Umbilical cord (tissue), 2 donors: ENCODE data around the gene BMPR2. TPM values are rescaled to one million over a fixed set of nuclear protein-coding genes. Genes with fewer than 3 reads are reported as not detected.
"Not testable (repeated sequence)": the region's sequence is repeated elsewhere in the genome, so short reads cannot be mapped to it uniquely, and the experiment has no call there.

Source experiments
- DNase-seq: peaks from one replicate; pipeline ENCODE4 v3.0.0-alpha.2; 2015; ENCODE audit warnings: low spot score
- total RNA-seq: library from RNA; depleted of rRNA; stranded (reverse); fragments of >200 nt; gene quantifications from one replicate; pipeline ENCODE4 v1.2.3, GENCODE V29; 2014; ENCODE audit warnings: low replicate concordance; ENCODE audit not compliant: insufficient read depth

Gene BMPR2
- total RNA-seq, 1 donor from 2014 or later, result 37.6 TPM

DNA sequence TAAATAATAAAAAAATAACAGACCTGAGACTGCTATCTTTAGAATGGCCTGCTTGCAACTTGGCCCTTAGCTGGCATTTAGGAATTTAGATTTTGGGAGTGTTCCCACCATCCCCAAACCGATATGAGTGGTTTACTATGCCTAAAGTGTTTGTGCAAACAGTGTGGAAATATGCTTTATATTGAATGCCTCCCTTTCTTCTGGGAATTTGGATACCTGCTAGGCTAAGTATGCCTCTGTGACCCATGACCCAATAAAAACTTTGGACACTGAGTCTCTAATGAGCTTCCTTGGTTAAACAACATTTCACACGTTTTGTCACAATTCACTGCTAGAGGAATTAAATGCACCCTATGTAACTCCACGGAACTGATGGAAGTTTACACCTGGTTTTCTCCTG, 73.2 kb downstream of the BMPR2 start:
- DNase-seq, result no peak

DNA sequence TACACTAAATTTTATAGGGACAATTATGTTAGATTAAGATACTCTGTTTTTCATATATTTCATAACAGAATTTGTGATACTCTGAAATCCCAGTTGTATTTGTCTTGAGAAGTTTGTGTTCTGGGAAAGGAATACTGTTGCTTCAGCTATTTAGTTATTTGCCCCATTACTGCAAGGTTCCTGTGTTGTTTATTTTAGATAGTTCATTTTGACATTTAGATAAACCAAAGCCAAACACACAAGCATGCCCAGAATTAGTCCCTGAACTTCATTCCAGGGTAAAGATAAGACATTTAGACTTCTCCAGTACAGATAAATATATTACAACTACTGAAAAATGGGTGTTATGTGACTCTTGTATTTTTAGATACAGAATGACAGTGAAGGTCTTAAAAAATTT, 74.7 kb downstream of the BMPR2 start:
- DNase-seq, result peak; percentile 33

DNA sequence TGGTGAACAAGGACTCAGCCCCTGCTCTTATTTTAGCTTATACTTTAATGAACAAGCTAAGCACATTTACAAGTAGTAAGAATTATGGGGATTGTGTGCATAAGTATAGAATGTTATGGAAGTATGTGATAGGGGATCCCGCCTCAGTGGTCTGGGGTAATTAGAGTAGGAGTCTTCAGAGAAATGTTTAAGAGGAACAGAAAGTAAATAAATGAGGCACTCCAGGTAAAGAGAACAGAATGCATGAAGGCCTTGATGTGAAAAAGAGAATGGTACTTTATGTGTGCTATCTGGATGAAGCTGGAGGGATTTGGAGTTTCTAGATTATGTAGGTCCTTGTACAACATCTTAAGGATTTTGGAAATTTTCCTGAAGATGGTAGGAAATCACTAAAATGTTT, 76.6 kb downstream of the BMPR2 start:
- no peak for DNase-seq

DNA sequence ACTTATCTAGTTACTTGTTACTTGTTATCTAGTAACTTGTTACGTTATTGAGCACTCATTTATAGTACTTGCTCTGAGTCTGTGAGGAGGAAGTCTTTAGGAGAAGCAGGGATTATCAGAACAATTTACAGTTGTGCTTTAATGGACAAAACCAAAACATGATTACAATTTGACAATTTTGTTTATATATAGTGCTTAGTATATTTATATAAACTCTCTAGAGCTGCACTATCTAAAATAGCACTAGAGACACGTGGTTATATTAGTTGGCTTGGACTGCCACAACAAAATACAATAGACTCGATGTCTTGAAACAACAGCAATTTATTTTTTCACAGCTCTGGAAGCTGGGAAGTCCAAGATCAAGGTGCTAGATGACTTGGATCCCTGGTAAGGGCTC, 78.4 kb downstream of the BMPR2 start:
- no peak for DNase-seq

DNA sequence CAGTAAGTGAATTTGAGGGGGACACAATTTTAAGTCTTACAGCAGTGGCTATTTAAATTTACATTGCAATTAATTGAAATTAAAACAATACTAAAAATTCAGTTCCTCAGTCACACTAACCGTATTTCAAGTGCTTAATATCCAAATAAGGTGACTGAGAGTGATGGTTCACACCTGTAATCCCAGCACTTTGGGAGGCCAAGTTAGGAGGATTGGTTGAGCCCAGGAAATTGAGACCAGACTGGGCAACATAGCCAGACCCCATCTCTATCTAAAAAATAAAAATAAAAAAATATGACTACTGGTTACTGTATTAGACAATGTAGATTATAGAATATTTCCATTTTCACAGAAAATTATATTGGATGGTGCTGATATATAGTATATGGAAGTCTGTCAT, 79.0 kb downstream of the BMPR2 start:
- DNase-seq, result no peak

DNA sequence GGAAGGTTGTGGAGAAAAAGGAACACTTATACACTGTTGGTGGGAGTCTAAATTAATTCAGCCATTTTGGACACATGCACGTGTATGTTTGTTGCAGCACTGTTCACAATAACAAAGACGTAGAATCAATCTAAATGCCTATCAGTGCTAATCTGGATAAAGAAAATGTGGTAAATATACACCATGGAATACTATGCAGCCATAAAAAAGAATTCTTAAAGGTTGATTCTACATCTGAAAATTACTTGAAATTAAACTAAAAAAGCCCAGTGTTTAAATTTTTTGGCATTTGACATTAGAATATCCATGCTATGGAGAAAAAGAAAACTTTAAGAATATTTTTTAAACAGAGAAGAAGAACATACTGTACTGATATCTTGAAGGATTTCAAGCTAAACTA, 84.0 kb downstream of the BMPR2 start:
- no peak for DNase-seq

DNA sequence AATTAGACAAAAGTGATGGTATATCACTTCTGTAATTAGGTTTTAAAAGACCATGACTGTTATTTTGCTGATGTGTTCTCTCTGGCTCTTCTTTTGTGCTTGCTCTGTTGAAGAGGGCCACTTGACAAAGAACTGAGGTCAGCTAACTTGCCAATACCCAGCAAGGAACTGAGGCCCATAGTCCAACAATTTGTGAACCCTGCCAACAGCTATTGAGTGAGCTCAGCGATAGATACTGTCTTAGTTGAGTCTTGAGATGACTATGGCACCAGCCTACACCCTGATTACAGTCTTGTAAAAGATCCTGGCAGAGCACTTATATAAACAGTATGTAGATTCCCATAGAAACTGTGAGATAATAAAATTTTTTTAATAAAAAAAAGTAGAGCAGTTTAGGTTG, 103.0 kb downstream of the BMPR2 start:
- DNase-seq, result no peak

DNA sequence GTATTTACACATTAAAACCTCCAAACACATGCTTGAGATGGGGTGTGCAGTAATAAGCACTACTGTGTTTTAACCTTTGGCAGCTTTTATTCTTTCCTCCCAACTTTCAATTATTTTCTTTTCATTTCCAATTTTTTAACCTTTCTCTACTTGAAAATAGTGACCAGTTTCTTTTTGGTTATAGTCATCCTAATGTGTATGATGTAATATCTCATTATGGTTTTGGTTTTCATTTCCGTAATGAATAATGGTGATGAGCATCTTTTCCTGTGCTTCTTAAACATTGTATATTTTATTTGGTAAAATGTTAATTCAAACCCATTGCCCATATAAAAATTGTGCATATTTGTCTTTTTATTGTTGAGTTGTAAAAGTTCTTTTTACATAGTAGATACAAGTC, 103.5 kb downstream of the BMPR2 start:
- DNase-seq, result no peak

DNA sequence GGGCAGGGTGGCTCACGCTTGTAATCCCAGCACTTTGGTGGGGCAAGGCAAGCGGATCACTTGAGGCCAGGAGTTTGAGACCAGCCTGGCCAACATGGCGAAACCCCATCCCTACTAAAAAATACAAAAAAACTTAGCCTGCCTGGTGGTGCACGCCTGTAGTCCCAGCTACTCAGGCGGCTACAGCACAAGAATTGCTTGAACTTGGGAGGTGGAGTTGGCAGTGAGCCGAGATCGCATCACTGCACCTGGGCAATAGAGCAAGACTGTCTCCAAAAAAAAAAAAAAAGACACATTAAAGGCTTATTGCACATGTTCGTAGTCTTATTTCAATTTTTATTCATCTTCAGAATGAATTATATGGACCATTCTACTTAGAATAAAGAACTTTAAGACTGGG, 110.2 kb downstream of the BMPR2 start:
- DNase-seq, result no peak

DNA sequence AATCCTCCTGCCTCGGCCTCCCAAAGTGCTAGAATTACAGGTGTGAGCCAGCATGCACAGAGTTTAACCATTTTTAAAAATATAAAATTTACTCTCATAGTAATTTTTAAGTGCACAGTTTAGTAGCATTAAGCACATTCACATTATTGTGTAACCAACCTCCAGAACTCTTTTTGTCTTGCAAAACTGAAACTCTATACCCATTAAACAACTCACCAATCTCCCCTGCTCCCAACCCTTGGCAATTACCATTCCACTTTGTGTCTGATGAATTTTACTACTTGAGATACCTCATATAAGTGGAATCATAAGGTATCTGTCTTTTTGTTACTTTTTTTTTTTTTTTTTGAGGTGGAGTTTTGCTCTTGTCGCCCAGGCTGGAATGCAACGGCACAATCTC, 112.5 kb downstream of the BMPR2 start:
- DNase-seq, result no peak

DNA sequence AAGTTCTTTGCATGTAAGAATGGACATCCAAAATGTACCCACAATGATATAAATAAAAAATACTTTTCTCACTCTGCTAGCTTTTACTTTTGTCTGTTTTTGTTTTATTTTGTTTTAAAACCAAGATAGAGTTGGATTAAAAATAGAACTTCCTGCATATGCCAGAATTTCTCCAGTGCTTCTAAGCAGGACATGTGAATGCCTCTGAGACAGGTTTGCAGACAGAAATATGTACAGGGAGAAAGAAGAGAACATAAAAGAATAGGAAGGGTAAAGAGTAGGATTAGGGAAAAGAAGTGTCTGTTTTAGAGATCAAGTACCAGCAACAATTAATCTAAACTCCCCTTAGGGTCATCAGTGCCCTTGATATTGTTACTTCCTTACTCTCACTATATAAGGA, 114.4 kb downstream of the BMPR2 start:
- no peak for DNase-seq

DNA sequence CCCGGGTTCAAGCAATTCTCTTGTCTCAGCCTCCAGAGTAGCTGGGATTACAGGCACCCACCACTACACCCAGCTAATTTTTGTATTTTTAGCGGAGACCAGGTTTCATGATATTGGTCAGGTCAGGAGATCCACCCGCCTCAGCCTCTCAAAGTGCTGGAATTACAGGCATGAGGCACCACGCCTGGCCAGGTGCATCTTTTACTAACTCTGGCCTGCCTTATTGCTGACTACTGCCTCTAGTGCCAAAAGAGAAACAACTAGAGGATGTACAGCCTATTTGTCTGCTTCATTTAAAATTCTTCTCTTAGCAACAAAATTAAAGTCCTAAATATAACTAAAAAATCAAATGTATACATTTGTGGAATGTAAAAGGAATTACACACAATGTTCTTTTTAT, 115.4 kb downstream of the BMPR2 start:
- no peak for DNase-seq

DNA sequence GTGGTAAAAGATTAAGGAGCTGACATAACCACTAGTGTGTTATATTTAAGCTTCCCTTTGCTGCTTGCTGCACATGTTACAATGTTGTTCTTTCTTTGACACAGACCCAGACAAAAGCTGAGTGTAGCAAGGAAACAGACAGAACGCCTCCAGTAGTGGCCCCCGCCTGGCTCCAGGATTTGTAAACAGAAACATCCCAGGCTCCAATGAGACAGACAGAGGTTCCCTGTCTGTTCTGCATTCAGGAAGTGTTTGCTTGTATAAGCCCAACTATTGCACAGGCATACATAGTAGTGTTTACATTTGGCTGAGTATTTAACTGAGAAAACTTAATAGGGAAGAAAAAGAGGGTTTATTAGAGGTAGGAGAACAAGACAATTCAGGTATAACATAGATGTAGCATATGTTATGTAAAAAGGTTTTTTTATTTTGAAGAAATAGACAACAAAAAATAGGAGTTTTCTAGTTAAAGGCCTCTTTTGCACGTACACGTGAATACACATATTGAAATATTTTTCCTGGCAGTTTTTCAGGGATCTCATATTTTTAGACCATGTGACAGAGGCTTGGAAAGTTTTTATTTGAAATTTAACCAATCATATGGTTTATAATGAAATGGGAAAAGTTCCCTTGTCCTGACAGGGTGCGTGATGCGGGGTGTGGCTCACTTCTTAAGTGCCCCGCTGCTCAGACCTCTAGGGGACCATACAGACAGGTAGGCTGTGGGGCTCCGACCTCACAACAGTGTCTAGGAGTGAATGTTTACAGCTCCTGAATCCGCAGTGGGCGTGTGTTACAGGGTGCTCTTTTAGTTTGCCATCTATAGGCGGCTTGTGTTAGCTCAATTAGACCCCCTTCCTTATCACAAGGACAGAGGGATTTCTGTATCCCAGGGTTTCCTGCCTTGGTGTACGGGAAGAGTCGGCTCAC, 118.4 kb downstream of the BMPR2 start:
- DNase-seq, result peak; percentile 42

DNA sequence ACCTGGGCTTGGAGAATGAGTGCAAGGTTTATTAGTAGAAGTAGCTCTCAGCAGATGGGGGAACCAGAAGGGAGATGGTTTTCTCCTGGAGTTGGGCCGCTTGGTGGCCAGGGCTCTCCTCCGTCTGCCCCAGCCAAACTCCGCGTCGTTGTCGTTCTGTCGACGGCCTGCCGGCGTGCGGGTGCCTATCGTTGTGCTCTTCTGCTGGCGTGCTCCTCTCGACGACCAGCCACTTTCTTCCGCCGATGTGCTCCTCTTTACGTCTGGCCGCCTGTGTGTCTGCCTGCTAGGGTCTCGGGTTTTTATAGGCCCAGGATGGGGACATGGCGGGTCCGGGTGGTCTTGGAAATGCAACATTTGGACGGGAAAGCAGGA, 119.1 kb downstream of the BMPR2 start:
- no peak for DNase-seq

DNA sequence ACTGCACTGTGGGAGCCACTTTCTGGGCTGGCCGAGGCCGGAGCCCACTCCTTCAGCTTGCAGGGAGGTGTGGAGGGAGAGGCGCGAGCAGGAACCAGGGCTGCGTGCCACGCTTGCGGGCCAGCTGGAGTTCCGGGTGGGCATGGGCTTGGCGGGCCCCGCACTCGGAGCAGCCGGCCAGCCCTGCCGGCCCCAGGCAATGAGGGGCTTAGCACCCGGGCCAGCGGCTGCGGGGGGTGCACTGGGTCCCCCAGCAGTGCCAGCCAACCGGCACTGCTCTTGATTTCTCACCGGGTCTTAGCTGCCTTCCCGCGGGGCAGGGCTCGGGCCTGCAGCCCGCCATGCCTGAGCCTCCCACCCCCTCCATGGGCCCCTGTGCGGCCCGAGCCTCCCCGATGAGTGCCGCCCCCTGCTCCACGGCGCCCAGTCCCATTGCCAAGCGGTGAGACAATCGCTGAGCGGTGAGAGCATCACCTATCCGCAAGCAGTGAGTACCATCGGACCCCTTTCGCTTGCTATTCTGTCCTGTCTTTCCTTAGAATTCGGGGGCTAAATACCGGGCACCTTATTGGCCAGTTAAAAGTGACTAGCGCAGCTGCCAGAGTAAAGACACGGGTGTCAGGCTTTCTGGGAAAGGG, 120.8 kb downstream of the BMPR2 start:
- not testable (repeated sequence) for DNase-seq

DNA sequence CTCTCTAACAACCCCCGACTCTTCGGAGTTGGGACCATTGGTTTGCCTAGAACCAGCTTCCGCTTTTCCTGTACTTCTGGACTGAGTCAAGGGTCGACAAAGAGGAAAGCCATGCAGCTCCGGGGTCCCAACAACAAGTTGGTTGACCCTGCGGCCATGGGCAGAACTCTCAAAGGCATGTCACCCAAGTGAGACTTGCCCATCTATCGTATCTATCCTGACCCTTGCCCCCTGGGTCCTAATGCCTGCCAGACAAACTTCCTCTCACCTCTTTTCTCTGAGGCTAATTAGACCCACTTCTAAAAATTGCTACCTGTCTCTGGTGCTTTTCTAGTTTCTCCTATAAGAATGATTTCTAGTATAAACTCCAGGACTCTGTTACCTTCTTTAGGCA, 121.3 kb downstream of the BMPR2 start:
- DNase-seq, result not testable (repeated sequence)

DNA sequence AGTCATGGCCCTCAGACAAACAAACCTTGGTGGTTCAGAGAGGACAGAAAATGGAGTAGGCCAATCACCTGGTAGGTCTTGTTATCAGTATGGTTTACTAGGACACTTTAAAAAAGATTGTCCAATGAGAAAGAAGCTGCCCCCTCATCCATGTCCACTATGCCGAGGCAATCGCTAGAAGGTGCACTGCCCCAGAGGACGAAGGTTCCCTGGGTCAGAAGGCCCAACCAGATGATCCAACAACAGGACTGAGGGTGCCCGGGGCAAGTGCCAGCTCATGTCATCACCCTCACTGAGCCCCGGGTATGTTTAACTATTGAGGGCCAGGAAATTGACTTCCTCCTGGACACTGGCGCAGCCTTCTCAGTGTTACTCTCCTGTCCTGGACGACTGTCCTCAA, 123.7 kb downstream of the BMPR2 start:
- DNase-seq, result not testable (repeated sequence)

DNA sequence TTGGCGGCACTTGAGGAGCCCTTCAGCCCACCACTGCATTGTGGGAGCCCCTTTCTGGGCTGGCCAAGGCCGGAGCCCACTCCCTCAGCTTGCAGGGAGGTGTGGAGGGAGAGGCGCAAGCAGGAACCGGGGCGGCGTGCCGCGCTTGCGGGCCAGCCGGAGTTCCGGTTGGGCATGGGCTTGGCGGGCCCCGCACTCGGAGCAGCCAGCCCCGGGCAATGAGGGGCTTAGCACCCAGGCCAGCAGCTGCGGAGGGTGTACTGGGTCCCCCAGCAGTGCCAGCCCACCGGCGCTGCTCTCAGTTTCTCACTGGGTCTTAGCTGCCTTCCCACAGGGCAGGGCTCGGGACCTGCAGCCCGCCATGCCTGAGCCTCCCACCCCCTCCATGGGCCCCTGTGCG, 127.1 kb downstream of the BMPR2 start:
- DNase-seq, result not testable (repeated sequence)

DNA sequence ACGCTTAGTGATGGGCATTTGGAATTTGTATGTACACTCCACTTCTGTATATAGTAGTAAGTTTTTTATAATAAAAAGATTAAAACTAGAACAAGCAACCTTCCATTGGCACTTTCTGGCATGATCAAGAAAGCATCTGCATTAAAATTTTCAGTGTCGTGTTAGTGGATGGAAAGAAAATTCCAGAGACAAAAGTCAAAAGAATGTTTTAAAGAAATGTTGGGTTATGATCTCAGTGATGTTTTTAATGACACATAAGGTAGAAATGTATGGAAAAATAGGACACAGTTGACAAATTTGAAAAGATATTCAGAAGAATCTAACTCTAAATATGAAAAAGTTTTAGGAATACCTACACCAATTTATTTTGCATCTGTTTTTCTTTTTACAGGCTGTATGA, 132.6 kb downstream of the BMPR2 start:
- DNase-seq, result peak; percentile 49

DNA sequence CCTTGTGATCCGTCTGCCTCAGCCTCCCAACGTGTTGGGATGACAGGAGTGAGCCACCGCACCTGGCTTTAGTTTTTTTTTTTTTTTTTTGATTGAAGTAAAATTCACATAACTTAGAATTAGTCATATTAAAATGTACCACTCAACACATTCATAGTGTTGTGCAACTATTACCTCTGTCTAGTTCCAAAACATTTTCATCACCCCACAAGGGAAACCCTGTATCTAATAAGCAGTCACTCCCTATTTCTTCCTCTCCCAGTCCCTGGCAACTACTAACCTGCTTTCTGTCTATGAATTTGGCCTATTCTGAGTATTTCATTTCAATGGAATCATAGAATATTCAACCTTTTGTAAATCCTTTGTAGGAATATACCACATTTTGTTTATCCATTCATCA, 134.8 kb downstream of the BMPR2 start:
- DNase-seq, result no peak

DNA sequence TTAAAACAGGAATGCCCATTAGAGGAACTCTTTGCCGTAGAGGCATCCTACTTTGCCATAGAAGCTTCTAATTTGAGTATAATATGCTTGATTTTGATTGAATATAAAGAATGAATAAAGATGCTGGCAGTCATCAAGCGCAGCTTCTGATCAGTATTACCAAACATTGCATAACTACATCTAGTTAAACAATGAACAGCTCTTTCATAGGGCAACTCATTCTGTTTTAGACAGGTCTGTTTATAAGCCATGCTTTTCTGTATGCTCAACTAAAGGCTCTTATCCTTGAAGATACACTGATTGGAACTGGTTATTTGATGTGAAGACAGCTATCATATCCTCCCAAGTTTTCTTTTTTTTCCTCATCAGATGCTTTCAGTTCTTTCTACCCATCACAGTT, 136.0 kb downstream of the BMPR2 start:
- no peak for DNase-seq

DNA sequence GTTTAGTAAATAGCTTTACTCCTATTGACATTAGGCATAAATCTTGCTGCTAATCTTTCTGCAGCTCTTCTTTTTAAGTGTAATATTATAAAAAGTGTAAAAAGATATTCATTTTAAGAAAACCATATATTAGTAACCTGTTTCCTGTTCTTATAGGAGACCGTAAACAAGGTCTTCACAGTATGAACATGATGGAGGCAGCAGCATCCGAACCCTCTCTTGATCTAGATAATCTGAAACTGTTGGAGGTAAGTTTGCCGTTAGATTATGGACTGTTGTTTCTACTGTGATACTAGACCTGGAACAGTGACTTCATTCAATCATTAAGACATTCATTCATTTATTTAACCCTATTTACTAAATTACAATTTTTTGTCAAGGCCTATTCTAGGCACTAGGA, 138.6 kb downstream of the BMPR2 start:
- DNase-seq, result no peak

DNA sequence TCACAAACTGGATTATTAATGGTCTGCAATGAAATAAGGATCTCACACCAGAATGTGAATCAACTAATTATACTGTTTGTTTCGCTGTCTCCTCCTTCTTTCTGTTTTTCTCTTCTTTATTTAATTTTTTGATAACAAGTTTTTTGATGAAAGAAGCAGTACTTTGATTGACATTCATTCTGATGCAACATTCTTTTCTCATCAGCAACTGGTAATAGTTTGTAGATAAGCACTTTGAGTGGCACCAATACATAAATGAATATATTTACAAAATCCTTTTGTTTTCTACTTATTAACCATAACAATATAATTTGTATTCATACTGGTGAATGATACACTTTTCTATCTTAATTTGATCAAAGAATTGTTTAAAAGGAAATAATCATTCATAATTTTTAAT, 143.3 kb downstream of the BMPR2 start:
- no peak for DNase-seq
